SW480 (cell line): ENCODE results near the gene ETFB.
A peak's percentile ranks its signal among the peaks of the same experiment; 100 is the strongest.

Source experiments
- DNase-seq: peaks from one replicate; pipeline ENCODE4 v3.0.0-alpha.2; 2016; ENCODE audit warnings: low spot score

ETFB gene

GRCh38 chr19:51351266-51351990, 14.8 kb downstream of the ETFB start:
- no peak for DNase-seq

DNA sequence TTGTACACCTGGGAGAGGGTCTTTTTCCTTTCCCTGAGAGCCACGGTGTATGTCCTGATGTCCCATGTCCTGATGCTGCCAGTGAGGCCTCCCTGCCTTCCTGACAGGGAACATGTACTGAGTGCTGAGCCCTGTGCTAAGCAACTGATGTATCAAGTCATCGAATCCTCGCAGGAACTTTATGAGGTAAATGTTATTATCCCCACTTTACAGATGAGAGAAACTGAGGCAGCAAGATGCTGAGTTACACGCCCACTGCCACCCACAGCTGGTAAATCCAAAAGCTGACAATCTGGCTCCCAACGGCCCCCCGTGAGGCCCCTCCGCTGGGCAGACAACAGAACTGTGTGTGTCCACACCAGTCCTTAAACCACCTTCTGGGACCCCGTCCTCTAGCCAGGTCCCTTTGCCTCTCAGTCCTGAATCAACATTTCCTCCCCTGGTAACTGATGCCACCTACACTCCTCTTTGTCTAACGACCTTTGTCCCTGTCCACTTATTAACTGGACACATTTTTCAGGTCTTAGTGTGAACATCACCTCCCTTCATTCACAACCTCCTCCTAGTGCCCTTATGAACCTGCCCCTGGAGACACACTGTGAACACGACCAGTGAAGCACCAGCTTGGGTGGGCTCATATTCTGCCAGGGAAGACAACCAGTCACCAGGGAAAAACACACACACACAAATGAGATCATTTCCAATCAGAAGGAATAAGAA, 18.8 kb downstream of the ETFB start:
- DNase-seq, result no peak

DNA sequence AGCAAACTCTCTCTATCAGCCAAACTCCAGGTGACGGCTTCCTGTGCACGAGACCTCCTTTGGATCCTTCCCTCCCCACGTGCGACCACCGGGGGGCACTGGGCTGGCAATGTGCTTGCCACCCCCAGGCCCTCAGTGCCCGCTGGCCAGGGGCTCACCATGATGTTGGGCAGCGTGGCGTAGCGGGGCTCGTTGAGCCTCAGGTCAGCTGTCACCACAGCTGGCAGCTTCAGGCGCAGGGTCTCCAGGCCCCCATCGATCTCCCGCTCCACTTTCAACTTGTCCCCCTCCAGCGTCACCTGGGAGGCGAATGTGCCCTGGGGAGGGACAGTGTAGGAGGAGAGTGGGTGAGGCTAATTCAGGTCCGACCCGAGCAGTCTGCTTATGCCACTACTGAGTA, 19.4 kb downstream of the ETFB start:
- DNase-seq, result no peak

- DNase-seq, result no peak
Observed at GRCh38 chr19:51345076-51345620, 21.0 kb downstream of the ETFB start.

GRCh38 chr19:51342631-51343569, 23.3 kb downstream of the ETFB start:
- no peak for DNase-seq

GRCh38 chr19:51341976-51342580, 24.1 kb downstream of the ETFB start, which contains the start of gene VSIG10L:
Gene VSIG10L (minus strand): TSS chr19:51342139. CDS start chr19:51342124, 15 bp downstream.
- no peak for DNase-seq

DNA sequence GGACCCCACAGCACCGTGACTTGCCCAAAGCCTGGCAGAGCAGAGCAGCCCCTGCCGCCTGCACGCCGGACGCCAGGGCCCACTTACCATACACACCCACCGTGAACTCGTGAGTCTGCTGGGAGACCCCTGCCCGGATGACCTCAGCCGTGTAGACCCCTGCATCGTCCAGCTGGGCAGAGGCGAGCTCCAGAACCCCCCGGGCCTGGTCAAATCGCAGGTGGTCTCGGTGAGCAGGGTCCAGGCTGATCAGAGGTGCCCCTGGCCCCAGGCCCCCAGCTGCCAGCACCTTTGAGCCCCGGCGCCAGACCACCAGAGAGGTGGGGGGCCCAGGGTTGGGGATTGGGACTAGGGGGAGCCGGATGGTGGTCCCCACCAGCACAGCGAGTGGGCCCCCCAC, 25.1 kb downstream of the ETFB start:
- no peak for DNase-seq

DNA sequence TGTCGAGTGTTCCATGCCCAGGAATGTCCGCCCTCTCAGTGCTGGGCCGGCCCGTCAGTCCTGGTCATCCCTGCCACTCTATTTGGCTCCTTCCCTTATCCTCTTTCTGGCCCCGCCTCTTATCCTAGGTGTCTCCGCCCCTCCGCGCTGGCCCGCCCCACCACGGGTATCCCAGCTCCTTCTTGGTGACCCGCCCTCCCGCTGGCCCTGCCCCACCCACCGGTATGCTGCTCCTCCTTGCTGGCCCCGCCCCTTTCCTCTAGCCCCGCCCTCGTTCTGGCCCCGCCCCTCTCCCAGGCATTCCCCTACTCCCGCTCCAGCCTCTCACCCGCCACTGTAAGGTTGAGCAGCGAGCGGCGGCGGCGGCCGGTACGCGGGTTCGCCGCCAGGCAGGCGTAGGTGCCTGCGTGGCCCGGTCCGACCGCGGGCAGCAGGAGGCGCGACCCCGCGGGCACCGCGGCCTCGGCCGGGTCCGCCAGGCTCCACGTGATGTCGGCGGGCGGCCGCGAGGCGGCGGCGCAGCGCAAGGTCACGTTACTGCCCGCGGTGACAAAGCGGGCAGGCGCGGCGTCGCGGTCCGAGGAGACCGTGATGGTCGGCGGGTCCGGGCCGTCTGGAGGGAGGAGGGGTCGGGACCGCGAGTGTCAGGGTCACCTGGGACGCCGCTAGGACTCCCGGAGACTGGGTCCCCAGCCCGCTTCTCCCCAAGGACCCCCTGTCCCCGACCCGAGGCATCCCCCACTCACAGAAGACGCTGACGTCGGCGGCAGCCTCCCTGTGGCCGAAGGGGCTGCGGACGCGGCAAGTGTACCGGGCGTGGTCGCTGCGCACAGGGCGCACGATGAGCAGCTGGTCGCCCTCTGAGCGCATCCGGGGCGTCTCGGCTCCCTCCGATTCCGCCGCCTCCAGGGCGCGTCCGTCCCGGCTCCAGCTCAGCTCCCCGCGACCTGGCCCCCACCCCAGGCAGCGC, 26.2 kb downstream of the ETFB start:
- DNase-seq, result peak; percentile 98

- DNase-seq, result no peak
Observed at GRCh38 chr19:51339313-51339686, 26.9 kb downstream of the ETFB start.

- DNase-seq, result peak; percentile 83
Observed at GRCh38 chr19:51338563-51339312, 27.4 kb downstream of the ETFB start.

- no peak for DNase-seq
Observed at GRCh38 chr19:51337861-51338562, 28.2 kb downstream of the ETFB start.

GRCh38 chr19:51337141-51337860, 28.9 kb downstream of the ETFB start:
- DNase-seq, result no peak

GRCh38 chr19:51333836-51334460, 32.2 kb downstream of the ETFB start:
- DNase-seq, result no peak

DNA sequence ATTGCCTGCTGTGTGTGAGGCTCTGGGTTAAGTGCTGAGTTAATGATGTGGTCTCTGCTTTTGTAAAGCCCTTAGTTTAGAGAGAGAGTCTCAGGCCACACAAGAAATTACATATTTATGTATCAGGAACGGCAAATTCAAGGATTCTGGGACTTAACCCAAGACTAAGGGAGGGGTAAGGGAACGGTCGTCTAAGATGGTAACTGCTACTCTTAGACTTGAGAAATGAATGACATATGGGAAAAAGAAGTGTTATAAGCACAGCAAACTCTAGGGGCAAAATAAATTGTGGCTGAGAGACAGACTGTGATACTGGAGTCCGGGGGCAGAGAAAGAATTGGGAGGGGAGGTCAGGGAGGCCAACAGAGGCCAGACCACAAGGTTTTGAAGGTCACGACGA, 34.5 kb downstream of the ETFB start:
- no peak for DNase-seq

DNA sequence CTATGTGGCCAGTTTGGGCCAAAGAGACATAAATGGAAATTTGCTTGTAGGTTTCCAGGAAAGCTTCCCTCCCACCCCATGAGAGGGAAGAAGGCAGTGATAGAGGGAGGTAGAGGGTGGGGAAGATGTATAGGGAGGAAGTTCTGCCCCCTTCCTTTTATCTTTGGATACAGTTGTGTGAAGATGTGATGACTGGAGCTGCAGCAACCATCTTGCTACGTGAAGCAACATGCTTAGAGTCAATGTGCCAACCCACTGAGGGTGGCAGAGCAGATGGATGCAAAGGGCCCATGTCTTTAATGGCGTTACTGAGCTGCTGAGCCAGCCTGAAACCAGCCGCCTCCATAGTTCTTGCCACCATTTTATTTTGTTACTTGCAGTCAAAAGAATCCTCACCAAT, 35.0 kb downstream of the ETFB start:
- no peak for DNase-seq

DNA sequence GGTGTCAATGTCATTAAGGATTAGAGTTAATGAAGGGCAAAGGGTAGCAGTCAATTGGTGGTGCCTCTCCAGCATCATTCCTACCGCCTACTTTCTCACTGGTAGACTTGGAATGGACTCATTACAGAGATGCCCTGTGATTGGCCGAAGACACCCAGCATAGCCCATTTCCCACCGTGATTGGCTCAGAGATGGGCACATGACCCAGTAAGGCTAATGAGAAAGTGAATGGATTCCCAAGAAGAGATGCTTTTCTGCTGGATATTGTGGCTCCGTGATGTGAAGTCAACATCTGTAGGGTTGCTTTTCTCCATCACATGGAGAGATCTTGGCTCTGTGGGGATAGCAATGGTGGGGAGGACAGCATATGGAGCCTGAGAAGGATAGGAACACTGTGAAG, 35.8 kb downstream of the ETFB start:
- DNase-seq, result no peak

GRCh38 chr19:51329411-51329810, 36.8 kb downstream of the ETFB start:
- DNase-seq, result no peak
